Measurements from ENCODE around the gene DLL3.

The DLL3 gene

DNA sequence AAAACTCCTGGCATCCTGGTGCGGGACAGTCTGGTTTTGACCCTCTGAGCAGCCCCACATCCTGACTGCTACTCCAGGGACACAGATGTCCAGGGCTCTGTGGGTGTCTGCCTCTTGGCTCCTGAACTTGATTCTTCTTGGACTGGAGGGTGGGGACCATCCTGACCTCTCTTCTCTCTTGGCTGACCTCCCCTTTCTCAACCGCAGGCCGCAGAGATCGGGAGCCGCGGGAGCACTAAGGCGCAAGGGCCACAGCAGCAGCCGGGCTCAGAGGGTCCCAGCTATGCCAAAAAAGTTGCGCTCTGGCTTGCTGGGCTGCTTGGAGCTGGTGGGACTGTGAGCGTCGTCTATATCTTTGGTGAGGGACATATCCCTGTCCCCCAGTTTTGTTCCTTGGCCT, 17.1 kb upstream of the DLL3 start:
- DNase-seq (ENCODE audit: low read depth) = no peak

DNA sequence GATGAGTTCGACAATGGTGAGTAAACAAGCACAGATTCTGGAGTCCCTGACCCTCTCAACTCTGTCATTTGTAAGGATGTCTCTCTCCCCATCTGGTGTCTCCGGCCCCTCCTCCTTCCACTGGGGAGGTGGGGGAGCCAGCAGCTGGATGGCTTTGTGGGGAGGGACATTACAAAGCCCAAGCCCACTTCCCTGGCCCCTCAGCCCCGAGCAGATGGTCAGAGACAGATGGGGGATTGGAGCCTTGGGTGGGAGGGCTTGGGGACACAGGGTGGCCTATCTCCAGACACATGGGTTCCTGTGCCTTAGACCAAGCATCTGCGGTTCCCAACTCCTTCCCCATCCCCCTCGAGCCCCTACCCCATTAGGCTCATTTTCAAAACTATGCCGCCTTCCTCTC, 15.6 kb upstream of the DLL3 start:
- DNase-seq (ENCODE audit: low read depth) = no peak

DNA sequence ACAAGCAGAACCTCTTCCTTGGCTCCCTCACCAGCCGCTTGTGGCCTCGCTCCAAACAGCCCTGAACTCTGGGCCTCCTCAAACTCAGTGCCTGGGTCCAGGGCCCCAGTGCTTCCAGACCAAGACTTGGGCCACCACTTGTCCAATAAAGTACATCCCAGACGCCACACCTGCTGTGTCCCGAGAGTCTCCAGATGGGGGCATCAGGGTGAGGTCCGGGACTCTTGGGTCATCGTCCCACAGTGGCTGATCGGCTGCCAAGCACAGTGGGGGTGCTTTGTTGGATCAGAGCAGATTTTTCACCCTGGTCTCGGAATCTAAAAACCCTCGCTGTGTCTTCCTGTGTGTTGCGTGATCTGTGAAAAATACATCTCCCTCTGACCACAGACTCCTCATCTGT, 9.0 kb upstream of the DLL3 start:
- no peak for DNase-seq (ENCODE audit: low read depth)

DNA sequence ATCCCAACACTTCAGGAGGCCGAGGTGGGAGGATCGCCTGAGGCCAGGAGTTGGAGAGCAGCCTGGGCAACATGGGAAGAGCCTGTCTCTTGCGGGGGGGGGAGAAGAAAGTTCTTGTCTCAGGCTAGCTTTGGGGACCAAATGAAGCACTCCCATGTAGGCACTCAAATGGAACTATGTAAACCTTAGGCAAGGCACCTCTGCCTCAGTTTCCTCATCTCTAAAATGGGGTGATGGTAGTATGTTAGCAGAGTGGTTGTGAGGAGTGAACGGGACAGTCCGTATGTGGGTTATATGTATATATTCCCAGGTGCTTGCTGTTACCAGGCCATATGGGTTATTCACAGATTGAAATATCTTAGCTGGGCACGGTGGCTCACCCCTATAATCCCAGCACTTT, 6.5 kb upstream of the DLL3 start:
- no peak for DNase-seq (ENCODE audit: low read depth)

DNA sequence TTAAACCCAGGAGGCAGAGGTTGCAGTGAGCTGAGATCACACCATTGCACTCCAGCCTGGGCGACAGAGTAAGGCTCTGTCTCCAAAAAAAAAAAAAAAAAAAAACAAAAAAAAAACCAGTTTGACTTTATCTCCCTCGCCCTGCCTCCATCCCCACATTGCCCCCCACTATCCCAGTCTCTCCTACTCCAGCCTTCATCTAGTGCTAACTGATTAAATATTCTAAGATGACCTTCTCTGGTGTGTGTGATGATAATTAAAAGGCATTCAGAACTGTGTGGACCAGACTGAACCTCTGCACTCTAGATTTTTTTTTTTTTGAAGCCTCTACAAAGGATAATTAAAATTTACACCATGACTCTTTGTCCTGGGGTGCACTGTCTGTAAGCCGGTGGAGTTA, 6.0 kb upstream of the DLL3 start:
- no peak for DNase-seq (ENCODE audit: low read depth)

DNA sequence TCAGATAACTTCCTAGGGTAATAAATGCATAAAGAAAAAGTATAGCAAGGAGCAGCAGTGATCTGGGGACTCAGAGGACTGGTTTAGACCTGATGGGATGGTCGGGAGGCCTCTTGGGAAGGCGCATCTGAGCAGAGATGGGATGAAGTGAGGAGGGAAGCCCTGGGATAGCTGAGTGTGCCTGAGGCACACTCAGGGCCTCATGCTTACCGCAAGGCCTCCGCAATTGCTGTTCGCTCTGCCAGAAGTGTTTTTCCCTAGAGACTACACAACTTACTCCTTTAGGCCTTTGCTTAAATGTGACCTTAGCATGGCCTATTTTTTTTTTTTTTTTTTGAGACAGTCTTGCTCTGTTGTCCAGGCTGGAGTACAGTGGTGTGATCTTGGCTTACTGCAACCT, 4.1 kb upstream of the DLL3 start:
- DNase-seq (ENCODE audit: low read depth) = no peak

DNA sequence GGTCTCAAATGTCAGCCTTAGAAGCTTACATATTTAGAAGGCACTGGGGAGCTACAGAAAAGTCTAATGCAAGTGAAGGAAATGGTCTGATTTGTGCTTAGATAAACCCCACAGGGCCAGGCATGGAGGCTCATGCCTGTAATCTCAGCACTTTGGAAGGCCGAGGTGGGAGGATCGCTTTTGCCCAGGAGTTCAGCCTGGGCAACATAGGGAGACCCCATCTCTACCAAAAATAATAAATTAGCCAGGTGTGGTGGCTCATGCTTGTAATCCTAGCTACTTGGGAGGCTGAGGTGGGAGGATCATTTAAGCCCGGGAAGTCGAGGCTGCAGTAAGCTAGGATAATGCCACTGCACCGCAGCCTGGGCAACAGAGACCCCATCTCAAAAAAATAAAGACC, 2.7 kb upstream of the DLL3 start:
- no peak for DNase-seq (ENCODE audit: low read depth)

DNA sequence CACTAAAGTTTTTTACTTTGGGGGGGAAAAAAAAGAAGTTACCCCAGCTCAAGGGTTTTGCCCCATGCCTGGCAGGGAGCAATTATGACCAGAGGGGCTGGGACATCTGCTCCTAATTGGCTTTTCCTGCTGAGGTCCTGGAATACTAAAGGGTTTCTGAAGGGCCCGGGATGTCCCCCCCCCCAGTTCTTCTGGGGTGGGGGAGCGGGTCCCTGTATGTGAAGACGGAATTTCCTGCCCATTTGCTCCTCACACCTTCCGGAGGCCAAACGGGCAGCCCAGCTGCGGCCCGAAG, 1.1 kb upstream of the DLL3 start:
- DNase-seq (ENCODE audit: low read depth) = no peak

DNA sequence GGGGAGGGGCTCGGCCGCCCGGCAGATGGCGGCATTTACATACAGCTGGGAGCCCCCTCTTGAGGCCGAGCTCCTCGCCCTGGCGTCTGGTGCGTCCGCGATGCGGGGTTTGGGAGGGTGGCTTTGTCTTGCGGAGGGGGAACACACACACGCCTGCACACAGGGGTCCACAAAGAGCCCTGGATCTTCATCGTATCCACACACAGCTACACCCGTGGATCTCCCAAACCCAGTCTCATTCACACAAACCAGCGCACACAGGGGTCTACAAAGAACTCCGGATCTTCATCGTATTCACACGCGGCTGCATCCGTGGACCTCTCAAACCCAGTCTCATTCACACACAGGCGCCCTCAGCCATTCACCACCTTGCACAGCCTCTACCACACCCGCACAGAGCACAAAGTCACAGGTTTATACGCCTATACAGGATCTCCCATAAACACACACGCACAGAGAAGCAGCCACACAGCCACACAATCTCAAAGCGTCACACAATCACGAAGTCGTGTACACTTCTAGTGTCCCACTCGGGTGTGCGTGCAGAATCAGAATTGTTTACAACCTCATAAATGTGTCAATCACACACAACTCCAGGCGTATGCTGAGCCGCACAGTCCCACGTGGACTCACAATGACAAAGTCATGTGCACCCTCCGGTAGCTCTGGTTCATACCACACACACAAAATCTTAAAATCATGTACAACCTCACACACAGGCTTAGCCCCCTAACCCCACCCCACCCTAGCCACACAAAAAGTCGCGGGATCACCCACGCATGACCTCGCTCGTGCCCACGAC, 550 bp upstream of the DLL3 start:
- peak; percentile 47 for DNase-seq (ENCODE audit: low read depth)

DNA sequence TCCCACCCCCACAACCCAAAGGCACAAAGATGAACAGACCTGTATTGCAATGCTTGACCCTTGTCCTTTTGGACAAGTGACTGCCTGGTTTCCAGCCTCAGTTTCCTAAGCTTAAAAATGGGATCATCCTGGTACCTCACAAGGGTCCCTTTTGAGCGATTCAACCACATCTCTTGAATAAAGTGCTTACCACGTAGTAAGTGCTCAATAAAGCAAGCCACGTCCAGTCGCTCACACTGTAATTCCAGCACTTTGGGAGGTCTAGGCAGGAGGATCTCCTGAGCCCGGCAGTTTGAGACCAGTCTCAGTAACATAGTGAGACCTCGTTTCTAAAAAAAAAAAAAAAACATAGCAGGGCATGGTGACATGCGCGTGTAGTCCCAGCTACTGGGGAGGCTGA, 1.2 kb downstream of the DLL3 start:
- no peak for DNase-seq (ENCODE audit: low read depth)

DNA sequence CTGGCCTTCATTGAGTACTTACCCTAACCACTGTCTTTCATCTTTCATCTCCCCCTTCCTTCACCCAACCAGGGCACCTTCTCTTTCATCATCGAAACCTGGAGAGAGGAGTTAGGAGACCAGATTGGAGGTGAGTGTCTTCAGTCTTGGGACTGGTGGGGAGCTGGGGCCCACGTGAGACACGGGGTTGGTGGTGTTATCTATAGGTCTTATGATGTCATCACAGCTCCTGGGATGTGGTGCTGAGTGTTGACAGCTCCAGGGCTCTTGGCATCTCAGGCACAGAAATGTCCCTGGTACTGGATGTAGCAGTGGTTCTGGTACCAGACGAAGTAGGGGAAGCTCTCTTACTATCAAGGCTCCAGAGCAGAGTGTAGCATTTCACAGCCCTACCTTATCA, 1.8 kb downstream of the DLL3 start:
- DNase-seq (ENCODE audit: low read depth) = no peak

DNA sequence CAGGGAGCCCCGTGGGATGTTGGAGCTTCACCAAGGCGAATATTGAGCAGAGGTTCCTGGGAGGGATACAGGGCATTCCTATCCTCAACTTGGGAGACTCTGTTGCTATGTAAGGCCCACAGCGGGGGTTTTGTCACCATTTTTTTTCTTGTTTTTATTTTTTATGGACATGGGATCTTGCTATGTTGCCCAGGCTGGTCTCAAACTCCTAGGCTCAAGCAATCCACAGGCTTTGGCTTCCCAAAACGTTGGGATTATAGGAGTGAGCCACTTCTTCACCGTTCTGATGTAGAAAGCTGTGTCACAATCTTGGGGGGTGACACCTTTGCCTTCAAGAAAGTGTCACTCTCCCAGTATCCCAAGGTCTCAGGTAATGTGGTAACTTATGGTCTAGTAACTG, 2.6 kb downstream of the DLL3 start:
- no peak for DNase-seq (ENCODE audit: low read depth)

DNA sequence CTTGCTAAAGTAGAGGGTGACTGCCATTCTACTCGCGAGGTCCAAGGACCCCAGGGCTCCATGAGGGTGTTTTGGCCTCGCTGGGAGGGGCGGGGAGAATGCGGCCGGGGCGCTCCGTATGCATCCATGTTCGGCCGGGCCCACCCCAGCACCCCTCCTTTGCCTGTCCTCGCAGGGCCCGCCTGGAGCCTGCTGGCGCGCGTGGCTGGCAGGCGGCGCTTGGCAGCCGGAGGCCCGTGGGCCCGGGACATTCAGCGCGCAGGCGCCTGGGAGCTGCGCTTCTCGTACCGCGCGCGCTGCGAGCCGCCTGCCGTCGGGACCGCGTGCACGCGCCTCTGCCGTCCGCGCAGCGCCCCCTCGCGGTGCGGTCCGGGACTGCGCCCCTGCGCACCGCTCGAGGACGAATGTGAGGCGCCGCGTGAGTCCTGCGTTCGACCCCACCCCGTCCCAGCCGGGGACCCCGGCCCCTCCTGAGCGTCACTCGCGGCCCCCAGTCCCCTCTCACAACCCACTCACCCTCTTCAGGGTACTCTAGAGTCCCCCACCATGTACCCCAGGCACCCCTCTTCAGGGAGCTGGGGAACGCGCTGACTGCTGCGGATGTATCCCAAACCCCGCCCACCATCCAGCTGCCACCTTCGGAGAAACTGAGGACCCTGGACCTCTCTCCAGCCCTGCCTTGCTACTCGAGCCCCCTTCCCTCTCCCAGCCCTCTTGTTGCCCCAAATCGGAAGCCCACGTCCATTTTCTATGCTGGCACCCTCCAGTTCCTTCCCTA, 4.1 kb downstream of the DLL3 start:
- DNase-seq (ENCODE audit: low read depth) = peak; percentile 76

DNA sequence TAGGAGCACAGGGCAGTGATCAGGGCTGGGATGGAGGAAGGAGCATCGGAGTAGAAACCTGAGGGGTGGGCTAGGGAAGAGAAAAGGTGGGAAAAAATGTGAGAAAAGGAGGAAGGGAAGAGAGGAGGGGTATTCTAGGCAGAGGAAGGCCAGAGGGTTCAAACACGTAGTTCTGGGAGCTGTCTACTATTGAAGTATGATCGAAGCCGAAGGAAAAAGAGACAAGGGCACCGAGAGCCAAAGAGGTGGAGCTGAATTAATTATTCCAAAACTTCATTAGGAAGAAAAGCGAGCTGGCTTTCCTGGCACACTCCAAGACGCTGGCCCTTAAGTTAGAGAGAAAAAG, 7.8 kb downstream of the DLL3 start:
- no peak for DNase-seq (ENCODE audit: low read depth)

DNA sequence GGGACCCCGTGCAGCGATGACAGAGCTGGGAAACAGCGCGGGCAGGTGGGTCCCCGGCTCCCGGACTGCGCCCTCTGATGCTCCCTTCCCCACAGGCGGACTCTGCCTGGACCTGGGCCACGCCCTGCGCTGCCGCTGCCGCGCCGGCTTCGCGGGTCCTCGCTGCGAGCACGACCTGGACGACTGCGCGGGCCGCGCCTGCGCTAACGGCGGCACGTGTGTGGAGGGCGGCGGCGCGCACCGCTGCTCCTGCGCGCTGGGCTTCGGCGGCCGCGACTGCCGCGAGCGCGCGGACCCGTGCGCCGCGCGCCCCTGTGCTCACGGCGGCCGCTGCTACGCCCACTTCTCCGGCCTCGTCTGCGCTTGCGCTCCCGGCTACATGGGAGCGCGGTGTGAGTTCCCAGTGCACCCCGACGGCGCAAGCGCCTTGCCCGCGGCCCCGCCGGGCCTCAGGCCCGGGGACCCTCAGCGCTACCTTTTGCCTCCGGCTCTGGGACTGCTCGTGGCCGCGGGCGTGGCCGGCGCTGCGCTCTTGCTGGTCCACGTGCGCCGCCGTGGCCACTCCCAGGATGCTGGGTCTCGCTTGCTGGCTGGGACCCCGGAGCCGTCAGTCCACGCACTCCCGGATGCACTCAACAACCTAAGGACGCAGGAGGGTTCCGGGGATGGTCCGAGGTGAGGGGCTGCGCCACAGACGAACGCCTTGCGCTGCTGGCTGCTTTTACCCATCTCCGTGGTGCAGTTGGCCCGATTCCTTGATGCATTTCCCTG, 8.4 kb downstream of the DLL3 start:
- DNase-seq (ENCODE audit: low read depth) = peak; percentile 74

DNA sequence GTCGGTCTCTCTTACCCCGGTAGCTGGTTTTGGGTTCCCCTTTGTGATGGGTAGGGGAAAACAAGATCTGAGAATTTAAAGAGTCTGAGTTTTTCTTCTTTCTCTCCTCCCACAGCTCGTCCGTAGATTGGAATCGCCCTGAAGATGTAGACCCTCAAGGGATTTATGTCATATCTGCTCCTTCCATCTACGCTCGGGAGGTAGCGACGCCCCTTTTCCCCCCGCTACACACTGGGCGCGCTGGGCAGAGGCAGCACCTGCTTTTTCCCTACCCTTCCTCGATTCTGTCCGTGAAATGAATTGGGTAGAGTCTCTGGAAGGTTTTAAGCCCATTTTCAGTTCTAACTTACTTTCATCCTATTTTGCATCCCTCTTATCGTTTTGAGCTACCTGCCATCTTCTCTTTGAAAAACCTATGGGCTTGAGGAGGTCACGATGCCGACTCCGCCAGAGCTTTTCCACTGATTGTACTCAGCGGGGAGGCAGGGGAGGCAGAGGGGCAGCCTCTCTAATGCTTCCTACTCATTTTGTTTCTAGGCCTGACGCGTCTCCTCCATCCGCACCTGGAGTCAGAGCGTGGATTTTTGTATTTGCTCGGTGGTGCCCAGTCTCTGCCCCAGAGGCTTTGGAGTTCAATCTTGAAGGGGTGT, 9.1 kb downstream of the DLL3 start:
- no peak for DNase-seq (ENCODE audit: low read depth)

DNA sequence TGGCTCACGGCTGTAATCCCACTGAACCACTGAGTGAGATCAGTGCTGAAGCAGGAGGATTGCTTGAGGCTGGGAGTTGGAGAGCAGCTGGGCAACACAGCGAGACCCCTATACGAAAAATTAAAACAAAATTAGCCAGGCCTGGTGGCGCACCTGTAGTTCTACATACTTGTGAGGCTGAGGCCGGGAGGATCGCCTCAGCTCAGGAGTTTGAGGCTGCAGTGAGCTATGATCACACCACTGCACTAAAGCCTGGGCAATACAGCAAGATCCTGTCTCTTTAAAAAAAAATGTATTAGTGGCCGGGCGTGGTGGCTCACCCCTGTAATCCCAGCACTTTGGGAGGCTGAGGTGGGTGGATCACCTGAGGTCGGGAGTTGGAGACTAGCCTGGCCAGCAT, 9.9 kb downstream of the DLL3 start:
- no peak for DNase-seq (ENCODE audit: low read depth)

DNA sequence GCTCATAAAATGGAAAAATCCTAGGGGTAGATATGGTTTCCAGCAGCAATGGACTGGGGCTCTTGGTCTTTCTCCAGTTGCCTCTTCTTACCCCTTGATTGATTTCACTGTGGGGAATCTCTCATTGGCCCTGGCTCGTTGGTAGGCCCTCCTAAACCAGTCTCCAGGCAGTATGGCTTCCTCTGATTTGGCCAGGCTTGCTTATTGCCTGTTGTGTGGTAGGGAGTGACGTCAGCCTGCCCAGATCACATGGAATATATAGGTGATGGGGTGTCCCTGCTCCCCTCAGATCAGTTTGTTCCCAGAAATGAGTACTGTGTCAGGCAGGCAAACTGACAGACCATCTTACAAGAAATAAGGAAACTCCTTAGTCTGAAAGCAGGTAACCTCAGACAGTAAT, 10.5 kb downstream of the DLL3 start:
- DNase-seq (ENCODE audit: low read depth) = no peak

DNA sequence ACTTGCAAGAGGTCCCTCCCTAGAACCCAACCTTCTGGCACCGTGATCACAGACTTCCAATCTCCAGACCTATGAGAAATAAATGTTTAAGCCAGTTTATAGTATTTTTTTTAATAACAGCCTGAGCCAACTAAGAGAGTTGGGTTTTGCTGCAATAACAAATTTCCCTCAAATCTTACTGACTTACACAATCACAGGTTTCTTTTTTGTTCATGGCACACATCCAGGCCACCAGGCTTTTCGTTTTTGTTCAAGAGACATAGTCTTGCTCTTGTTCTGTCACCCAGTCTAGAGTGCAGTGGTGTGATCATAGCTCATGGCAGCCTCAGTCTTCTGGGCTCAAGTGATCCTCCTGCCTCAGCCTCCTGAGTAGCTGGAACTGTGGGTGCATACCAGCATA, 14.2 kb downstream of the DLL3 start:
- DNase-seq (ENCODE audit: low read depth) = no peak

DNA sequence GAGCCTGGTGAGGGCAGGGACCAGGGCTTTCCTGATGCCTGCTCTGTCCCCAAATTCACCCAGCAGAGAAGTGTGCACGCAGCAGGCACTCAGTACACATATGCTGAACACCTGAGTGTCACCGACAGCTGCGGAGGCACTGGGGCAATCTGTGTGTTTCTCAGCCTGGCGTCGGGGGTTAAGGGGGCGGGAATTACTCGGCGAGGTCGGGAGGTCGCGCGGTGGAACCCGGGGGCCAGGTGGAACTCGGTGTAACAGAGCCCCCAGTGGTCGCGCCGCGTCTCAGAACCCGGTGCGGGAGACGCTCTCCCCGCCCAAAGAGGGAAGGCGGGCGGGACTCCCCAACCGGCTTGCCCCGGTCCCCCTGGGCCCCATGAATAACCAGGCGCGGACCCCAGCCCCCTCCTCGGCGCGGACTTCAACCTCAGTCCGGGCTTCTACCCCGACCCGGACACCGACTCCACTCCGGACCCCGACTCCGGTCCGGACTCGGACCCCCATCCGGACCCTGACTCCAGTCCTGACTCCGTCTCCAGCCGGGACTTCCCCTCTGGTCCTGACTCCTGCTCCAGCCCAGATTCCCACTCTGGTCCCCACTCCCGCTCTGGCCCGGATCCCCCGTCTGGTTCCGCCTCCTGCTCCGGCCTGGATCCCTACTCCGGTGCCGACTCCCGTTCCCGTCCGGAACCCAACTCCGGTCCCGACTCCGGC, 16.2 kb downstream of the DLL3 start, which contains the start of gene SELENOV:
Gene SELENOV, plus strand, starts transcription at position 300 of the 711 bp plus-strand sequence. Its CDS starts 74 bp downstream, at position 374.
- DNase-seq (ENCODE audit: low read depth) = no peak

DNA sequence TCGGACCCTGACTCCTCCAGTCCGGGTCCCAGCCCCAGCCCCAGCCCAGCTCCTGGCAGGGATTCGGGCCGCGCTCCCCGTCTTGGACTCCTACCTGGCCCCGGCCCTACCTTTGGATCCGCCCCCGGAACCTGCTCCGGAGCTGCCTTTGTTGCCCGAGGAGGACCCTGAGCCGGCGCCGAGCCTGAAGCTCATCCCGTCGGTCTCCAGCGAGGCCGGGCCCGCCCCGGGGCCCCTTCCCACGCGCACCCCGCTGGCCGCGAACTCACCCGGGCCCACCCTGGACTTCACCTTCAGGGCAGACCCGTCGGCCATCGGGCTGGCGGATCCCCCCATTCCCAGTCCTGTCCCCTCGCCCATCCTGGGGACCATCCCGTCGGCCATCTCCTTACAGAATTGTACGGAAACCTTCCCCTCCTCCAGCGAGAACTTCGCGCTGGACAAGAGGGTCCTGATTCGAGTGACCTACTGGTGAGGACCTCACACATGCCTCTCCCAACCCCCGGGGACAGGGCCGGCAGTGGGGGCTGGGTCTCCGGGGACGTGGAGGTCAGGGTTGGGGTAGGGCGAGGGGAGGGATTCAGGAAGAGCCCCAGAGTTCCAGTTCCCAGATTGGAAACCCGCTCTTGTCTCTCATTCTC, 16.9 kb downstream of the DLL3 start:
- DNase-seq (ENCODE audit: low read depth) = no peak

DNA sequence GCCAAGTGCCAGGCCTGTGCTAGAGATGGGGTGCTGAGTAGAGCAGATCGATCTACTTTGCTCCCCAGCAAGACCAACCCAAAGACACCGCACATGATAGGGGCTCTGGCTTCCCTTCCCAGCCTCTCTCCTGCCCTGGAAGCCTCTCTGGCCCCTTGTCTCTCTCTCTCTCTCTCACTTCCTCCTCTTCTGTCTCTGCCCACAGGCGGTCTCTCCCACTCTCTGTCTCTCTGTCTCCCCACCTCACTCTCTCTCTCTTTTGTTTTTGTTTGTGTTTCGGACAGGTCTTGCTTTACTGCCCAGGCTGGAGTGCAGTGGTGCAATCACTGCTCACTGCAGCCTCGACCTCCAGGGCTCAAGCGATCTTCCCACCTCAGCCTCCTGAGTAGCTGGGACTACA, 17.5 kb downstream of the DLL3 start:
- DNase-seq (ENCODE audit: low read depth) = no peak

Measured in EH (cell line).